GM12873 (cell line): ENCODE data around the gene THPO.

ENCODE experiments used
- TF ChIP-seq, protein P1 (sequence below): IDR thresholded peaks from 2 replicates; pipeline ENCODE4 v1.5.1; 2012; ENCODE audit warnings: low read depth, mild to moderate bottlenecking, moderate library complexity, low read length, control low read depth; ENCODE audit not compliant: insufficient read depth; ENCODE audit errors: missing control alignments

Gene THPO

DNA sequence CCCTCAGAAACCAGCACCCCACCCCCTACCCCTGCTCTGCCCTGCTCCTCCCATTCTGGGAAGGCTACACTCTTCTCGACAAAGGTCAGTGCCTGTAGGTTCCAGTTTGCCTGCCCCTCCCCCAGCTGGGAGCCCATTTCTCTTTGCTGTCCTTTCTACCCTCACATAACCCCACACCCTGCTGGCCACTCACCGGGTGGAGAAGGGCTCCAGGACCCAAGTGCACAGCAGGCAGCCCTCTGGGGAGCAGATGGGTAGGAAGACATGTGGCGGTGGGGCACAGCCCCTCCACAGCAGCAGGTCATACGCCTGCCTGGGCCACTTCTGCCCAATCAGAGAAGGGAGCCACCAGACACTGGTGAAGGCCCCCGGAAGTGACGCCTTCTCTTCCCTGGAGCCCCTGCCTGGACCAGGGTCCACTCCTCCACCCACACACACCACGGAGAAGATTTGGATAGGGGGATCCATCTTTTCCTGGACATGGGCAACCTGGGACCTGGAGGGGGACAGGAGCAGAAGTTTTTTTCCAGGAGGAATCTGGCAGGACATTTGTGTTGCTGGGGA is at the start of gene THPO:
TSS of gene THPO (minus strand) at position 326 of the 564 bp plus-strand sequence. CDS start 1,948 bp downstream, outside the sequence.
- TF ChIP-seq, protein P1, sequence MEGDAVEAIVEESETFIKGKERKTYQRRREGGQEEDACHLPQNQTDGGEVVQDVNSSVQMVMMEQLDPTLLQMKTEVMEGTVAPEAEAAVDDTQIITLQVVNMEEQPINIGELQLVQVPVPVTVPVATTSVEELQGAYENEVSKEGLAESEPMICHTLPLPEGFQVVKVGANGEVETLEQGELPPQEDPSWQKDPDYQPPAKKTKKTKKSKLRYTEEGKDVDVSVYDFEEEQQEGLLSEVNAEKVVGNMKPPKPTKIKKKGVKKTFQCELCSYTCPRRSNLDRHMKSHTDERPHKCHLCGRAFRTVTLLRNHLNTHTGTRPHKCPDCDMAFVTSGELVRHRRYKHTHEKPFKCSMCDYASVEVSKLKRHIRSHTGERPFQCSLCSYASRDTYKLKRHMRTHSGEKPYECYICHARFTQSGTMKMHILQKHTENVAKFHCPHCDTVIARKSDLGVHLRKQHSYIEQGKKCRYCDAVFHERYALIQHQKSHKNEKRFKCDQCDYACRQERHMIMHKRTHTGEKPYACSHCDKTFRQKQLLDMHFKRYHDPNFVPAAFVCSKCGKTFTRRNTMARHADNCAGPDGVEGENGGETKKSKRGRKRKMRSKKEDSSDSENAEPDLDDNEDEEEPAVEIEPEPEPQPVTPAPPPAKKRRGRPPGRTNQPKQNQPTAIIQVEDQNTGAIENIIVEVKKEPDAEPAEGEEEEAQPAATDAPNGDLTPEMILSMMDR, result no peak

GRCh38 chr3:184426691-184427141 is 48.7 kb upstream of the THPO start:
- TF ChIP-seq, protein P1, result no peak

GRCh38 chr3:184423561-184423960 is 45.6 kb upstream of the THPO start:
- TF ChIP-seq, protein P1, result no peak

DNA sequence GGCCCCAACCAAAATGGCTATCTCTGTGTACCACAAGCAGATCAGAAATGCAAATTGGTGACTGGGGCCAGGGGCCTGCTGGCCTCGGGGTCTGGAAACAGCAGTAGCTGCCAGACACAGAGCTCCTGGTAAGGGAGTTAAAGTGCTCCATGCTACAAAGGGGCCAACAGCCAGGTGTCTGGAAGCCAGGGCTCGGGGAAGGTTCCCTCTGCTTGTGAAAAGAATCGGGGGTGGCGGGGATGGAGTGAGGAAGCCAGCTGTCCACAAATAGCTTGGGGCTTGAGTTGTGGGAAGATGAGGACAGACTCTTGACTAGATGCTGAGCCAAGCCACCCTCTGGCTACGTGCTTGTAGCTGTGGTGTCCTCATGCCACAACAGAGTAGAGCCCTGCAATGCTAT is 41.2 kb upstream of the THPO start:
- TF ChIP-seq, protein P1, result no peak

GRCh38 chr3:184417619-184418327 is 39.8 kb upstream of the THPO start:
- TF ChIP-seq, protein P1, result peak; percentile 99

DNA sequence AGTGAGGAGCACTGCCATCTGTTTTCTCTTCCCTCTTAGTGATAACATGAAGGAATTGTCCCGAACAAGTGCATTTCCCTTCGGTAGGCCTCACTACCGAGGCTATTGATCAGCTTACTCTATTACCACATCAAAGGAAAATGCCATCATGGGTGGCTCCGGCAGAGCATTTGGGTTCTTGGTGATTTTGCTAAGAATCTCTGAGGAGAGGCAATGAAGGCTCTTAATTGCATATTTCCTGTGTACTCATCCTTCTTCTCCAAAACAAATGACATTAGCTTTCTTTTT is 37.1 kb upstream of the THPO start:
- TF ChIP-seq, protein P1, result no peak

DNA sequence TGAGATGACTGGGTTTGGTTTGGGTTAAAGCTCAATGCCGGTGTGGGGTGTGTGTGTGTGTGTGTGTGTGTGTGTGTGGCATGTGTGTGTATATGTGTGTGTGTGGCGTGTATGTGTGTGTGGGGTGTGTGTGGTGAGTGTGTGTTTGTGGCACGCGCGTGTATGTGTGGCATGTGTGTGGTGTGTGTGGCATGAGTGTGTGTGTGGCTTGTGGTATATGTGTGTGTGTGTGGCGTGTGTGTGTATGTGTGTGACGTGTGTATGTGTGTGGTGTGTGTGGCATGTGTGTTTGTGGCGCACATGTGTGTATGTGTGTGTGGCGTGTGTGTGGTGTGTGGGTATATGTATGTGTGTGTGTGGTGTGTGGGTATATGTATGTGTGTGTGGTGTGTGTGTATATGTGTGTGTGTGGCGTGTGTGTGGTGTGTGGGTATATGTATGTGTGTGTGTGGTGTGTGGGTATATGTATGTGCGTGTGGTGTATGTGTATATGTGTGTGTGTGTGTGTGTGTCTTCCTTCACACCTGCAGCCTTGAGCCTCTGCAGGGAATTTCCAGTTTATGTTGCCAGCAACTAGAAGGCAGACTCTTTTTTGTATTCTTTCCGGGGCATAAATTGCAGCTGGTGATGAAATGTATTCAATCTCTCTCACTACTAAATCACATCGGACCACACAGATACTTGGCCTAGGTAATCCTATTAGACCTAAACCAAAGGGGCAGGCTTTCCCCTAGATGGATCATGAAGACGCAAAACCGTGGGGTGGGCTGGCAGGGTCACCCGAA is 36.6 kb upstream of the THPO start:
- TF ChIP-seq, protein P1, result no peak
